ENCODE data around the gene RGS2.

RGS2 gene

GRCh38 chr1:192808518-192809306 is at the start of gene RGS2:
Gene RGS2, plus strand, starts transcription at chr1:192809039. Its CDS starts 33 bp downstream, at chr1:192809072.
- DNase-seq (ENCODE audit: low spot score) = peak; percentile 99

- DNase-seq (ENCODE audit: low spot score) = no peak
These were observed 49.7 kb upstream of the RGS2 start for GRCh38 chr1:192759104-192759503.

GRCh38 chr1:192762265-192762664 is 46.6 kb upstream of the RGS2 start:
- no peak for DNase-seq (ENCODE audit: low spot score)

- DNase-seq (ENCODE audit: low spot score) = no peak
These were observed 45.6 kb upstream of the RGS2 start for GRCh38 chr1:192763243-192763642.

- no peak for DNase-seq (ENCODE audit: low spot score)
These were observed 45.1 kb upstream of the RGS2 start for GRCh38 chr1:192763756-192764155.

GRCh38 chr1:192764675-192765074 is 44.2 kb upstream of the RGS2 start:
- DNase-seq (ENCODE audit: low spot score) = no peak

- DNase-seq (ENCODE audit: low spot score) = no peak
These were observed 42.7 kb upstream of the RGS2 start for GRCh38 chr1:192766009-192766625.

GRCh38 chr1:192766876-192767275 is 42.0 kb upstream of the RGS2 start:
- DNase-seq (ENCODE audit: low spot score) = no peak

GRCh38 chr1:192767798-192768197 is 41.0 kb upstream of the RGS2 start:
- no peak for DNase-seq (ENCODE audit: low spot score)

GRCh38 chr1:192768463-192768862 is 40.4 kb upstream of the RGS2 start:
- DNase-seq (ENCODE audit: low spot score) = no peak

GRCh38 chr1:192771341-192771740 is 37.5 kb upstream of the RGS2 start:
- no peak for DNase-seq (ENCODE audit: low spot score)

- DNase-seq (ENCODE audit: low spot score) = no peak
These were observed 33.2 kb upstream of the RGS2 start for GRCh38 chr1:192775631-192776030.

GRCh38 chr1:192776206-192776605 is 32.6 kb upstream of the RGS2 start:
- DNase-seq (ENCODE audit: low spot score) = no peak

- DNase-seq (ENCODE audit: low spot score) = no peak
These were observed 31.8 kb upstream of the RGS2 start for GRCh38 chr1:192776998-192777397.

GRCh38 chr1:192783791-192784190 is 25.0 kb upstream of the RGS2 start:
- DNase-seq (ENCODE audit: low spot score) = no peak

GRCh38 chr1:192784397-192784796 is 24.4 kb upstream of the RGS2 start:
- no peak for DNase-seq (ENCODE audit: low spot score)

GRCh38 chr1:192786576-192786975 is 22.3 kb upstream of the RGS2 start:
- no peak for DNase-seq (ENCODE audit: low spot score)

GRCh38 chr1:192787914-192788585 is 20.8 kb upstream of the RGS2 start:
- no peak for DNase-seq (ENCODE audit: low spot score)

GRCh38 chr1:192789871-192790270 is 19.0 kb upstream of the RGS2 start:
- no peak for DNase-seq (ENCODE audit: low spot score)

- no peak for DNase-seq (ENCODE audit: low spot score)
These were observed 16.2 kb upstream of the RGS2 start for GRCh38 chr1:192792628-192793027.

GRCh38 chr1:192793983-192794767 is 14.7 kb upstream of the RGS2 start:
- no peak for DNase-seq (ENCODE audit: low spot score)

- DNase-seq (ENCODE audit: low spot score) = no peak
These were observed 14.1 kb upstream of the RGS2 start for GRCh38 chr1:192794768-192795035.

All from D341Med (cell line).